Cardiac muscle cell (in vitro differentiated cells and primary cell): ENCODE data around the gene EPN2. TPM values are rescaled to one million over a fixed set of nuclear protein-coding genes. Genes with fewer than 3 reads are reported as not detected.
A peak's percentile ranks its signal among the peaks of the same experiment; 100 is the strongest.

ENCODE experiments used
- DNase-seq, 2 donors: peaks; one replicate each; pipeline versions ENCODE4 v3.0.0 to v3.0.0-alpha.2; 2010 to 2017; ENCODE audit warnings: low read depth in 1 of 2, low spot score in 1 of 2
- H3K27ac ChIP-seq: fragments of 200-600 bp; sonication (generic); 2 replicates; pipeline ENCODE4 v1.5.1; 2016
- H3K27me3 ChIP-seq: fragments of 200-600 bp; sonication (generic); 2 replicates; pipeline ENCODE4 v1.6.0; 2016; ENCODE audit warnings: control low read depth
- H3K36me3 ChIP-seq: fragments of 200-600 bp; sonication (generic); 2 replicates; pipeline ENCODE4 v1.5.1; 2016; ENCODE audit warnings: control low read depth
- H3K4me1 ChIP-seq: fragments of 200-600 bp; sonication (generic); 2 replicates; pipeline ENCODE4 v1.8.1; 2017; ENCODE audit warnings: low read depth, mild to moderate bottlenecking, mixed run types
- H3K4me3 ChIP-seq: fragments of 200-600 bp; sonication (generic); 2 replicates; pipeline ENCODE4 v1.5.1; 2016; ENCODE audit warnings: mild to moderate bottlenecking
- H3K9me3 ChIP-seq: fragments of 200-600 bp; sonication (generic); 2 replicates; pipeline ENCODE4 v1.5.1; 2017; ENCODE audit warnings: low read depth, mild to moderate bottlenecking, control low read depth
- CTCF ChIP-seq: IDR thresholded peaks from 2 replicates; pipeline ENCODE4 v1.5.1; 2012; ENCODE audit warnings: low read depth, mild to moderate bottlenecking, low read length
- polyA plus RNA-seq: library from polyadenylated mRNA; unstranded; fragments of >200 nt; fragmentation: Nextera tagmentation; extraction: Ambion mirVana; gene quantifications from 2 replicates; pipeline ENCODE4 v1.2.1, GENCODE V29; 2016
- total RNA-seq: library from RNA; depleted of rRNA; stranded (reverse); fragments of >200 nt; gene quantifications from 2 replicates; pipeline ENCODE4 v1.2.3, GENCODE V29; 2016

The EPN2 gene
- total and polyA plus RNA-seq, 2 experiments from 2014 or later, result 43.5 to 45.5 TPM

GRCh38 chr17:19329136-19329535 is 92.0 kb downstream of the EPN2 start:
- TF ChIP-seq CTCF, result no peak
- DNase-seq, result no peak

GRCh38 chr17:19329839-19330238 is 92.7 kb downstream of the EPN2 start:
- Histone ChIP-seq H3K9me3 (no peaks in the 10 kb centered on the region), H3K4me3 (no peak overlapping the region), H3K27me3 (no peaks in the 10 kb centered on the region)

More at GRCh38 chr17:19329136-19329535, 92.0 kb downstream of the EPN2 start:
- H3K9me3 ChIP-seq, result no peaks in the 10 kb centered on the region
- no peak overlapping the region for H3K4me3 ChIP-seq
- no peaks in the 10 kb centered on the region for H3K36me3 ChIP-seq
- no peak overlapping the region for H3K27ac ChIP-seq
- no peaks in the 10 kb centered on the region for H3K27me3 ChIP-seq
- H3K4me1 ChIP-seq, result peaks cover 25% of the 10 kb centered on the region

GRCh38 chr17:19330271-19330670 is 93.1 kb downstream of the EPN2 start:
- Histone ChIP-seq H3K27ac (peak overlapping the region; percentile 82), H3K9me3 (no peaks in the 10 kb centered on the region), H3K4me1 (peaks cover 25% of the 10 kb centered on the region), H3K4me3 (no peak overlapping the region), H3K36me3 (no peaks in the 10 kb centered on the region), H3K27me3 (no peaks in the 10 kb centered on the region)
- TF ChIP-seq CTCF, result no peak
- DNase-seq, result peak in 1 of 2 donors; percentile 36

More at GRCh38 chr17:19329839-19330238, 92.7 kb downstream of the EPN2 start:
- no peak for TF ChIP-seq CTCF
- Histone ChIP-seq H3K36me3 (no peaks in the 10 kb centered on the region), H3K4me1 (peaks cover 25% of the 10 kb centered on the region), H3K27ac (peak overlapping the region; percentile 82)
- no peak for DNase-seq

- DNase-seq, result peak in 1 of 2 donors; percentile 70
- Histone ChIP-seq H3K27me3 (no peaks in the 10 kb centered on the region), H3K9me3 (no peaks in the 10 kb centered on the region), H3K36me3 (no peaks in the 10 kb centered on the region), H3K4me1 (peaks cover 25% of the 10 kb centered on the region), H3K27ac (peak overlapping the region; percentile 82), H3K4me3 (no peak overlapping the region)
- no peak for TF ChIP-seq CTCF
Observed at GRCh38 chr17:19331134-19331533, 94.0 kb downstream of the EPN2 start.

- no peaks in the 10 kb centered on the region for H3K36me3 ChIP-seq
Observed at GRCh38 chr17:19331543-19332245, 94.5 kb downstream of the EPN2 start.

More at GRCh38 chr17:19331543-19332245, 94.5 kb downstream of the EPN2 start:
- Histone ChIP-seq H3K9me3 (no peaks in the 10 kb centered on the region), H3K4me3 (no peak overlapping the region), H3K27ac (peak overlapping the region; percentile 82), H3K27me3 (no peaks in the 10 kb centered on the region), H3K4me1 (peaks cover 25% of the 10 kb centered on the region)
- no peak for TF ChIP-seq CTCF
- DNase-seq, result no peak
